ENCODE results near the gene GRK5.

DNA sequence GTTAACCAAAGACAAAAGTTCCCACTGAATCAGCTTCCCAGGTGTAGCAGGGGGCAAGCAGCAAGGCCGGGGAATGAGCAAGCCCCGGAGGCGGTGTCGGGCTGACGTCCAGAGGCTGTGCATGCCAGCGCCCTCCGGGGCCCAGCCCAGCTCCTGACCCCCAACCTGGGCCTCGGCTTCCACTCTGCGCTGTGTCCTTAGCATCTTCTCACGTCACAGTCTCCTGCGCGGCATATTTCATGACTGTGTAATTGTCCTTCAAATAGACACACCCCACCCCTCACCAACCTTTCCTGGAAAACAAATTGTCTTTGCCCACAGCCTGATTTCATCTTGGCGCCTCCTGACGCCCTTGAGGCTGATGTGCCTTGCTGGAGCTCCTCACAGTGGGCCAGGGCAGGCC is 201.6 kb downstream of the GRK5 start:
- TF ChIP-seq, protein P1, sequence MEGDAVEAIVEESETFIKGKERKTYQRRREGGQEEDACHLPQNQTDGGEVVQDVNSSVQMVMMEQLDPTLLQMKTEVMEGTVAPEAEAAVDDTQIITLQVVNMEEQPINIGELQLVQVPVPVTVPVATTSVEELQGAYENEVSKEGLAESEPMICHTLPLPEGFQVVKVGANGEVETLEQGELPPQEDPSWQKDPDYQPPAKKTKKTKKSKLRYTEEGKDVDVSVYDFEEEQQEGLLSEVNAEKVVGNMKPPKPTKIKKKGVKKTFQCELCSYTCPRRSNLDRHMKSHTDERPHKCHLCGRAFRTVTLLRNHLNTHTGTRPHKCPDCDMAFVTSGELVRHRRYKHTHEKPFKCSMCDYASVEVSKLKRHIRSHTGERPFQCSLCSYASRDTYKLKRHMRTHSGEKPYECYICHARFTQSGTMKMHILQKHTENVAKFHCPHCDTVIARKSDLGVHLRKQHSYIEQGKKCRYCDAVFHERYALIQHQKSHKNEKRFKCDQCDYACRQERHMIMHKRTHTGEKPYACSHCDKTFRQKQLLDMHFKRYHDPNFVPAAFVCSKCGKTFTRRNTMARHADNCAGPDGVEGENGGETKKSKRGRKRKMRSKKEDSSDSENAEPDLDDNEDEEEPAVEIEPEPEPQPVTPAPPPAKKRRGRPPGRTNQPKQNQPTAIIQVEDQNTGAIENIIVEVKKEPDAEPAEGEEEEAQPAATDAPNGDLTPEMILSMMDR (IDR thresholded peaks at IDR 0.05): no peak
- TF ChIP-seq POLR2A (IDR thresholded peaks at IDR 0.05): no peak

Data from thyroid gland (tissue), 4 donors.